ENCODE data around the gene HK1.

The HK1 gene

DNA sequence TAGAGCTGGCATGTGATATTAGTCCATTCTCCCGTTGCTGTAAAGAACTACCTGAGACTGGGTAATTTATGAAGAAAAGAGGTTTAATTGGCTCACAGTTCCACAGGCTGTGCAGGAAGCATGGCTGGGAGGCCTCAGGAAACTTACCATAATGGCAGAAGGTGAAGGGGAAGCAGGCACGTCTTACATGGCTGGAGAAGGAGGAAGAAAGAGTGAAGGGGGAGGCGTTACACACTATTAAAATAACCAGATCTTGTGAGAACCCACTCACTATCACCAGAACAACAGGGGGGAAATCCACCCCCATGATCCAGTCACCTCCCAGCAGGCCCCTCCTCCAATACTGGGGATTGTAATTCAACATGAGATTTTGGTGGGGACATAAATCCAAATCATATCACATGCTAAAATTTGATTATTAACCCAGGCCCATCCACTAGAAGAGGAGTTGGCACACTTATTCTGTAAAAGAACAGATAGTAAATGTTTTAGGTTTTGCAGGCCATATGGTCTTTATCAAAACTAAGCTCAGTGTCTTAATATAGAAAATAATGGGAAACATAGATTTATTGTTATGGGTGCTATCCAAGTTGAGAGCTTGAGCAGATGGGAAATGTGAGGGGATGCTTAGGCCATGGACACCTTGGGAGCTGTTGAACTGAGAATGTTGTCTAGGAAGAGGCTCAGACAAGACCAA lies 18.6 kb upstream of the HK1 start:
- no peaks in the 10 kb centered on the region for H3K4me1 ChIP-seq (ENCODE audit: insufficient read depth, low read length, severe bottlenecking)
- no peak overlapping the region for H3K9ac ChIP-seq (ENCODE audit: low read length)
- H3K4me2 ChIP-seq (ENCODE audit: low read length) = no peak overlapping the region
- H3K27me3 ChIP-seq (ENCODE audit: insufficient read depth, low read length) = peaks cover 8% of the 10 kb centered on the region; the same call in 1 of the 2 replicates
- H3K79me2 ChIP-seq (ENCODE audit: insufficient read depth, low read length) = no peaks in the 10 kb centered on the region
- no peak overlapping the region for H2AFZ ChIP-seq (ENCODE audit: low read length)
- no peaks in the 10 kb centered on the region for H3F3A ChIP-seq (ENCODE audit: insufficient read depth, low read length)
- no peak for TF ChIP-seq EZH2 (IDR thresholded peaks at IDR 0.05; ENCODE audit: borderline replicate concordance, low read length)
- TF ChIP-seq, protein P1, sequence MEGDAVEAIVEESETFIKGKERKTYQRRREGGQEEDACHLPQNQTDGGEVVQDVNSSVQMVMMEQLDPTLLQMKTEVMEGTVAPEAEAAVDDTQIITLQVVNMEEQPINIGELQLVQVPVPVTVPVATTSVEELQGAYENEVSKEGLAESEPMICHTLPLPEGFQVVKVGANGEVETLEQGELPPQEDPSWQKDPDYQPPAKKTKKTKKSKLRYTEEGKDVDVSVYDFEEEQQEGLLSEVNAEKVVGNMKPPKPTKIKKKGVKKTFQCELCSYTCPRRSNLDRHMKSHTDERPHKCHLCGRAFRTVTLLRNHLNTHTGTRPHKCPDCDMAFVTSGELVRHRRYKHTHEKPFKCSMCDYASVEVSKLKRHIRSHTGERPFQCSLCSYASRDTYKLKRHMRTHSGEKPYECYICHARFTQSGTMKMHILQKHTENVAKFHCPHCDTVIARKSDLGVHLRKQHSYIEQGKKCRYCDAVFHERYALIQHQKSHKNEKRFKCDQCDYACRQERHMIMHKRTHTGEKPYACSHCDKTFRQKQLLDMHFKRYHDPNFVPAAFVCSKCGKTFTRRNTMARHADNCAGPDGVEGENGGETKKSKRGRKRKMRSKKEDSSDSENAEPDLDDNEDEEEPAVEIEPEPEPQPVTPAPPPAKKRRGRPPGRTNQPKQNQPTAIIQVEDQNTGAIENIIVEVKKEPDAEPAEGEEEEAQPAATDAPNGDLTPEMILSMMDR (IDR thresholded peaks at IDR 0.05; ENCODE audit: low read length) = no peak
- peaks cover 3% of the 10 kb centered on the region; the same call in 1 of the 2 replicates for H3K36me3 ChIP-seq (ENCODE audit: insufficient read depth, low read length)
- H3K4me3 ChIP-seq (ENCODE audit: low read depth, low read length, poor library complexity, severe bottlenecking) = no peak overlapping the region
- no peaks in the 10 kb centered on the region for H3K9me2 ChIP-seq (ENCODE audit: low read depth, low read length)
- H4K20me1 ChIP-seq (ENCODE audit: insufficient read depth, low read length) = no peaks in the 10 kb centered on the region
- H3K27ac ChIP-seq (ENCODE audit: low read depth, low read length, poor library complexity, severe bottlenecking) = no peak overlapping the region
- H3K9me3 ChIP-seq (ENCODE audit: low read length) = peaks cover 4% of the 10 kb centered on the region; the same call in 1 of the 2 replicates

DNA sequence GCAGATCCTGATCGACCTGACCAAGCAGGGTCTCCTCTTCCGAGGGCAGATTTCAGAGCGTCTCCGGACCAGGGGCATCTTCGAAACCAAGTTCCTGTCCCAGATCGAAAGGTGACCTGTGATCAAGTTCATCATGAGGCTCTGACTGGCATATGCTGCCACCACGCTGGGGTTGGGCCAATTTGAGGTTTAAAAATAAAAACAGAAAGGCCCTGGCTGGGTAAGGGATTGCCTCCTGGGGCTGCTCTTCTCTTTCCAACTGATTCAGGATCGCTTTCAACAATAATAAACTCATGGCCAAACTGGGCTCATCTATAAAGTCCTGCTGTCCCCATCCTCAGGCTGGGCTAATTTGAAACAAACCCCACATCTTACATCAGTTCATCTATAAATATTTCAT lies 17.1 kb upstream of the HK1 start:
- H3K36me3 ChIP-seq (ENCODE audit: insufficient read depth, low read length) = peaks cover 3% of the 10 kb centered on the region; the same call in 1 of the 2 replicates
- no peak overlapping the region for H3K4me2 ChIP-seq (ENCODE audit: low read length)
- H3K27ac ChIP-seq (ENCODE audit: low read depth, low read length, poor library complexity, severe bottlenecking) = no peak overlapping the region
- no peaks in the 10 kb centered on the region for H3K79me2 ChIP-seq (ENCODE audit: insufficient read depth, low read length)
- no peak for TF ChIP-seq EZH2 (IDR thresholded peaks at IDR 0.05; ENCODE audit: borderline replicate concordance, low read length)
- TF ChIP-seq, protein P1 (IDR thresholded peaks at IDR 0.05; ENCODE audit: low read length) = no peak
- H3K4me3 ChIP-seq (ENCODE audit: low read depth, low read length, poor library complexity, severe bottlenecking) = no peak overlapping the region
- H3K9ac ChIP-seq (ENCODE audit: low read length) = no peak overlapping the region
- no peaks in the 10 kb centered on the region for H3F3A ChIP-seq (ENCODE audit: insufficient read depth, low read length)
- no peaks in the 10 kb centered on the region for H3K9me2 ChIP-seq (ENCODE audit: low read depth, low read length)
- H3K4me1 ChIP-seq (ENCODE audit: insufficient read depth, low read length, severe bottlenecking) = no peaks in the 10 kb centered on the region
- no peaks in the 10 kb centered on the region for H4K20me1 ChIP-seq (ENCODE audit: insufficient read depth, low read length)
- H2AFZ ChIP-seq (ENCODE audit: low read length) = no peak overlapping the region
- peaks cover 8% of the 10 kb centered on the region; the same call in 1 of the 2 replicates for H3K27me3 ChIP-seq (ENCODE audit: insufficient read depth, low read length)
- peaks cover 4% of the 10 kb centered on the region; the same call in 1 of the 2 replicates for H3K9me3 ChIP-seq (ENCODE audit: low read length)

DNA sequence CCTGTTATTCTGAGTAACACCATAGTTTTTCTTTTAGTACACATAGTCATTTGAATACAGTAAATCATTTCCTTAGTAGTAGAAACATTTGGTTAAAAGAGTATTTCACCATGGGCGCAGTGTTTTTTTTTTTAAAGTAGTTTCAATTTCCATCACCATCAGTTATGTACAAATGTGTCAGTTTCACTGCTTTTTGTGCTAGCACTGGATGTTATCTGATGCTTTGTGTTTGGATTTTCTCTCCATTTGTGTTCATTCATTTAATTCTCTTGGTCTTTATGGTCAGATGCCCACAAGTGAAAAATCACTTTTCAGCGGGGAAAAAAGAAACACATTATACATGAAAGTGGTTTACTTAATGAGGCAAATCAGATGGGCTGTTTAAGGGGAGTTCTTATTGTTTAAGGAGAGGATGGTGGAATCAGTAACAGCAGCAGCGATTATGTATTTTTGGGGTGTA lies 16.0 kb upstream of the HK1 start:
- no peak overlapping the region for H3K27ac ChIP-seq (ENCODE audit: low read depth, low read length, poor library complexity, severe bottlenecking)
- peaks cover 8% of the 10 kb centered on the region; the same call in 1 of the 2 replicates for H3K27me3 ChIP-seq (ENCODE audit: insufficient read depth, low read length)
- no peaks in the 10 kb centered on the region for H3F3A ChIP-seq (ENCODE audit: insufficient read depth, low read length)
- TF ChIP-seq EZH2 (IDR thresholded peaks at IDR 0.05; ENCODE audit: borderline replicate concordance, low read length) = no peak
- TF ChIP-seq, protein P1 (IDR thresholded peaks at IDR 0.05; ENCODE audit: low read length) = no peak
- H3K79me2 ChIP-seq (ENCODE audit: insufficient read depth, low read length) = no peaks in the 10 kb centered on the region
- no peak overlapping the region for H3K4me2 ChIP-seq (ENCODE audit: low read length)
- no peak overlapping the region for H3K4me3 ChIP-seq (ENCODE audit: low read depth, low read length, poor library complexity, severe bottlenecking)
- H3K9me3 ChIP-seq (ENCODE audit: low read length) = peaks cover 4% of the 10 kb centered on the region; the same call in 1 of the 2 replicates
- H3K4me1 ChIP-seq (ENCODE audit: insufficient read depth, low read length, severe bottlenecking) = no peaks in the 10 kb centered on the region
- H3K9ac ChIP-seq (ENCODE audit: low read length) = no peak overlapping the region
- H2AFZ ChIP-seq (ENCODE audit: low read length) = no peak overlapping the region
- H4K20me1 ChIP-seq (ENCODE audit: insufficient read depth, low read length) = no peaks in the 10 kb centered on the region
- H3K36me3 ChIP-seq (ENCODE audit: insufficient read depth, low read length) = peaks cover 3% of the 10 kb centered on the region; the same call in 1 of the 2 replicates
- no peaks in the 10 kb centered on the region for H3K9me2 ChIP-seq (ENCODE audit: low read depth, low read length)
